HS-5 (cell line): ENCODE data around the gene FAIM2.
"Not testable (repeated sequence)": the region's sequence is repeated elsewhere in the genome, so short reads cannot be mapped to it uniquely, and the experiment has no call there.

Experiments used
- DNase-seq: peaks from one replicate; pipeline ENCODE4 v3.0.0-alpha.2; 2012; ENCODE audit warnings: low read depth

Gene FAIM2

DNA sequence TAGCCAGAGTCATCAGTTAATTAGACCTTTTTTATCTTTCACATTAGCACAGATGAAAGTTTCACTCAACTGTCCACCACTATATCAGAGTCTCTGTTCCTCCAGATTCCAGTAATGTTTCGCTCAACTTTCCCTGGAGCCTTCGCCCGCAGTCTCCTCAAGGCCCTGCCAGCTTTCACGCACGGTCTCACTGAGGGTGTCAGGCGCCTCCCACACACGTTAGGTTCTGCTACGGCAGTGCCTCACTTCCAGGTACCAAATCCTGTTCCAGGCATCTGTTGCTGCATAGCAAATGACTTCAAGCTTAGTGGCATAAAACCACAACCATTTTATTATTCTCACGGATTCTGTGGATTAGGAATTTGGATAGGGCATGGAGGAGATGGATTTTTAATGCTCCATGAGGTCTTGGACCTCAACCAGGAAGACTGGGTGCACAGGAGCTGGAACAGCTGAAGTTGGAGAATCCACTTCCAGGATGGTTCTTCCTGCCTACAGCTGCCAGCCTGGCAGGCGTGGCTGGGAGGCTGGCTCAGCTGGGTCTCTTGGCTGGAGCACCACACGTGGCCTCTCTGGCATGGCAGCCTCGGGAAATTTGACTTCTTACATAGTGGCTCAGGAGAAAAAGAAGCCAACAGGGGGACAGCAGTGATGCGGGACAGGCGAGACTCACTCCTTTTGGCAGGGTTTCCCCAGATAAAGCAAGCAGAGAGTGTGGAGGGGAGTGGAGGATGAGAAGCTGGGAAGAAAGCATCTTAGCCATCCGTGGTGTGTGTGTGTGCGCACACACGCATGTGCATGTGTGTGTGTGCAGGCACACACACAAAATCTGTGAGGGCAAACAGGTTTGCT, 39.5 kb downstream of the FAIM2 start:
- no peak for DNase-seq

DNA sequence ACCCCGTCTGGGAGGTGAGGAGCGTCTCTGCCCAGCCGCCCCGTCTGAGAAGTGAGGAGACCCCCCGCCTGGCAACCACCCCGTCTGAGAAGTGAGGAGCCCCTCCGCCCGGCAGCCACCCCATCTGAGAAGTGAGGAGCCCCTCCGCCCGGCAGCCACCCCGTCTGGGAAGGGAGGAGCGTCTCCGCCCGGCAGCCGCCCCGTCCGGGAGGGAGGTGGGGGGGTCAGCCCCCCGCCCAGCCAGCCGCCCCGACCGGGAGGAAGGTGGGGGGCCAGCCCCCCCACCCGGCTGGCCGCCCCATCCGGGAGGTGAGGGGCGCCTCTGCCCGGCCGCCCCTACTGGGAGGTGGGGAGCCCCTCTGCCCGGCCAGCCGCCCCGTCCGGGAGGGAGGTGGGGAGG, 42.8 kb downstream of the FAIM2 start:
- not testable (repeated sequence) for DNase-seq

DNA sequence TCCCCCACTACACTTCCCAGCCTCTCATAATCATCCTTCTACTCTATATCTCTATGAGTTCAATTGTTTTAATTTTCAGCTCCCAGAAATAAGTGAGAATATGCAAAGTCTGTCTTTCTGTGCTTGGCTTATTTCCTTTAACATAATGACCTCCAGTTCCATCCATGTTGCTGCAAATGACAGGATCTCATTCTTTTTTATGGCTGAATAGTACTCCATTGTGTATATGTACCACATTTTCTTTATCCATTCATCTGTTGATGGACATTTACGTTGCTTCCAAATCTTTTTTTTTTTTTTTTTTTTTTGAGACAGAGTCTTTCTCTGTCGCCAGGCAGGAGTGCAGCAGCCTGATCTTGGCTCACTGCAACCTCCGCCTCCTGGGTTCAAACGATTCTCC, 47.8 kb downstream of the FAIM2 start:
- DNase-seq = not testable (repeated sequence)

DNA sequence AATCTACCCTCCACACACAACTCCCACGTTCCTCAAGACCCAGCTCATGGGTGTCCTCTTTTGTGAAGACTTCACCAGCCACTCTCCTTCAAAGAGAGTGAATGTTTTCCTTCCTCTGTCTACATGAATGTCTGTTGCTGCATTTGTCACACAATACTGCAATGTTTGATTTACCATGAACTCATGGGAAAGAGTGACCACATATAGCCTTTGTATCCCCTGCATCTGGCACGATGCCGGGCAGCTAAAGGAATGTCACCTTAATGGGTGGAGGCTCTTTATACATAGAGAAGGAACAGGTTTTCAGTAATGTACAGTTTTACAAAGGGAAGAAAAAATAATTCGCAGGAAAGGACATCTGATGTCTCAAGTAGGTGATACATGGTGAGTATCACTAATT, 48.7 kb downstream of the FAIM2 start:
- no peak for DNase-seq

DNA sequence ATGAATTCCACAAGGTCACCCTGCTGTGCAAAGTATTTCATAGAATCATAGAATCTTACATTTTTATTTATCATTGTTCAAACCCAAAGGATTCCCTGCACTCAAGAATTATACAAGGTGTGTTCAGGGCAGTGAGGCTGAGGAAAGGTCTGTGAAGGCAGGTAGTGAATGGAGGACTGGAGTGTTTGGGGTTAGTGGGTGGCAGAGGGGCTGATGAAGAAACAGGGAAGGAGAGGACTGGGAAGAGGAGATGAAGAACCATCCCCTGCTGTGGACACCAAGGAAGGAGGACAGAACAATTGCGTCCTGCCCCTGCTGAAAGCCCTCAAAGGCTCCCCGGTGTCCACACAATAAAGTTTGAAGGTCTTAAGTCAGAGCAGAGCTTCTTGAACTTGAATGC, 50.0 kb downstream of the FAIM2 start:
- no peak for DNase-seq

DNA sequence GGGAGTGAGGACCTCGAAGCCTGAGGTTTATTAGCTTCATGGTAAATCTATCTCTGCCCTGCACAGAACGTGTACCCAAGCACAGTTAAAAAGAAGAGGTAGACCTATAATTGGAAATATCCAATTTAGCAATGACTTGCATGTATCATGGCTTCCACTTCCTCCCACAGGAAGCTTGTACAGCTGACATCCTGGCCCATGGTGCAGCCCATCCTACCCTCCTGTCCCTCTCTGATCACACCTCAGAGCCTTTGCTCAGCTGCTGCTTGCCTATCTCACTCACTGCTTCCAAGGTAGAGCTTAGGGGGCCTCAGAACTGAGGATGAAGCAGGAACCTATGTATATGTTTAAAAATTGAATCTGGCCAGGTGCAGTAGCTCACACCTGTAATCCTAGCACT, 56.5 kb downstream of the FAIM2 start:
- DNase-seq = no peak

DNA sequence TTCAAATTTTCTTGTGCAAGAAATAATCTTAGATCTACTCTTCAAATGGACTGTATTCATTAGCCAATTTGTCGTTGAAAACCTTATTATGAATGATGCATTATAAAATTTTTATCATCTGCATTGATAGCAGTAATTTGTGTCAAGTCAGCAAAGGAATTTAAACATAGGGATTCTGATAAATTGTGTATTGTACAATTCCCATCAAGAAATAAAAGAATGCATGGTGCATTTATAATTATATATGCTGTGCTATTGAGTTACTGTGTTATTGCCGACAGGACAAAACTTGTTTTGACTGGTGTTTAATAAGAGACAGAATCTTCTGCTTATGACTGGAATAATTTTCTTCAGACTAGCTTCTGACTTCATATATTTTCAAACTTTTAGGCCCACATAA, 57.7 kb downstream of the FAIM2 start:
- no peak for DNase-seq

DNA sequence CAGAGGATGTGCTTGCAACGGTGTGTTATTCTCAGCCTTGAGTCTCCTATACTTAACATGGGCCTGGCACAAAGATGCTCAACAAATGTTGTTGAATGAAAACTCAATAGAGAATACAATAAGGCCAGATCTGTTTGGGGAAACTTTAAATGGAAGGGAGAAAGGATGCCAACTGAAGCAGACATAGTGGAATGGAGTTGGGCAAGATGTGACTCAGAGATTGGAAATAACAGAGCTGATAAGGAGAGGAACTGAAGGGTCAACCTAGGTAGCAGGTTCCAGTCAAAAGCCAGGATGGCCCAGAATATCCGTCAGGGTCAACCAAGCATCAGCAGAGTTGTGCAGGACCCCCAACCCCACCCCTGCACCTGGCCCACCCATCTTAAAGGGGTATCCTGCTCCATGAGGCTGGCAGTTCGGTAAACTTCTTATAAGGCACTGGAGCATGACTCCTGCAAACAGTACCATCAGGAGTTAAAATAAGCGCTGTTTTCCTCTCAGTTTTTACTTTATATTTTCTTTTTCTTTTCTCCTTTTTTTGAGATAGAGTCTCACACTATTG, 59.7 kb downstream of the FAIM2 start:
- DNase-seq = no peak

DNA sequence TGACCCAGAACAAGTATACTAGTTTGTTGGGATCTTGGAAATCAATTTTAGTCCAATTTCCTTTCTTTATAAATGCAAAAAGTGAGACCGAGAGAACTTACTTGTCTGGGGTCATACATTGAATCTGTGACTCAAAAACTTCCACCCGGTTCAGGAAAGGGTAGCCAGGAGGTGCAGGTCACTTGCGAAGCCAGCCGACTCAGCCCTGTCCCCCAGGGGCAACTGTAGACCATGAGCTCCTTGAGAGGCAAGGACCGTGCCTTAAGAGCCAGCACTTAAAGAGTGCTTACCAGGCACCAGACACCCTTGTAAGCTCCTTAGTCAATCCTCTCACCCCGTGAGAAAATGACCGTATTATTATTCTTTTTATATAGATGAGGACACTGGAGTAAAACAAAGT, 60.3 kb downstream of the FAIM2 start:
- no peak for DNase-seq

DNA sequence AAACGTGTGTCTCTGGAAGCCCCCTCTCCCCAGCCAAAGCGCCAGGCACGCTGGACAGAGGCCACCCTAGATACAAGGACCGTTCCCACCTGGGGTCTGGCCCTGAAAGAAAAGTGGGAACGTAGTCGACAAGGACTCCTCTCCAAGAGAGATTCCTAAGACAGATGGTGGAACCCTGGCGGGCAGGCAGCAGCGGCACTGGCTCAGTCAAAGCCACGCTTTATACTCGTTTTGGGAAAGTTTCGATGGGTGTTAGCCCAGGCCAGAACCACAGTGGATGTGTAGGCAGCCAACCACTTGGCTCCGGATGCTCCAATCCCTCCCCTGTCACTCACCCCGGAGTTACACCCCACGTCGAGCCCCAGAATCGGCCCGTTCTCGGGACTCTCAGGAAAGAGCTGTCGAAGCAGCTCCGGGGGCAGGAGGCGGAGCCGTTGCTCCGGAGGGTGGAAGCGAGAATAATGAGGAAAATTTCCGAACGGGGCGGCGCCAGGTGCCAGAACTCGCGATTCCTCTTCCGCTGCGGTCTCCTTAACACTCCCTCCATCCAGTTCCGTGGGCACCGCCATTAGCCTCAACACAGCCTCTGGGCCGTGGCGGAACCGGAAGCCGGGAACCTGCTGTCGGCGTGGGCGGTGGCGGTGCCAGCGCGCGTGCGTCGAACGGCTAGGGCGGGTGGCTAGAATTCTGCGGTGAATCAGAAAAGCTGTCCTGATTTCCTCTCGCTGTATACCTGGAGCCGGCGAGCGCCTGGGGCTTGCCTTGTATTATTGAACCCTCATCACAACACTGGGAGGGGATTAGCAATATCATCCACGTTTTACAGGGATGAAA, 61.0 kb downstream of the FAIM2 start, which contains the start of gene BCDIN3D:
TSS of gene BCDIN3D (minus strand) at position 588 of the 834 bp plus-strand sequence. CDS start at position 569, 19 bp downstream.
- DNase-seq = peak; percentile 83

DNA sequence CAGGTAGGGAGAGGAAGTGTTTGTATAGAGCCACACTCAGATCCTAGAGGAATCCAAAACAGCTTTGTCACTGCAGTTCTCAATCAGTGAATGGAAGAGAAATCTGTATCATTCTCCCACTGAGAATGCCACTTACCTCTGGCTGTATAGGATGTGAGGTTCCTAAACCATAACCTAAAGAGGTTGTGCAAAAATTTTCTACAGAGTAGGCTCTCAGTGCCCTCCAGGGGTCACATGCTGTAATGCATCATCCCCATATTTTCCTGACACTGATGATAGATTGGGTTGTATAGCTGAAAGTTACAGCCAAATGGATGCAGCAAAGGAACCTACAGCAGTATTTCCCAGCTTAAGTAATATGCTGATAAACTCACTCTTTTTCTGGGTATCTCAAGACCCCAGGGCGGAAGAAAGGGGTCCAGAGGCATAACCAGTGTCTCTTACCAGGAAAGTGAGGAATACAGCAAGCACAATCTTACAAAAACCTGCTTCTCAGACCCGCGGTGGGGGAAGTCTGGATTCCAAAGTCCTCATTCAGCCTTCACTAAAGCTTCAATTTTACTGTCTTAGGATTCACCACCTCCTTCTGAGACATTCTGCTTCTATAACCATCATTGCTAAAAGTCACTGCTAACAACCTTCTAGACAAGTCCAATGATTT, 64.6 kb downstream of the FAIM2 start:
- DNase-seq = no peak

DNA sequence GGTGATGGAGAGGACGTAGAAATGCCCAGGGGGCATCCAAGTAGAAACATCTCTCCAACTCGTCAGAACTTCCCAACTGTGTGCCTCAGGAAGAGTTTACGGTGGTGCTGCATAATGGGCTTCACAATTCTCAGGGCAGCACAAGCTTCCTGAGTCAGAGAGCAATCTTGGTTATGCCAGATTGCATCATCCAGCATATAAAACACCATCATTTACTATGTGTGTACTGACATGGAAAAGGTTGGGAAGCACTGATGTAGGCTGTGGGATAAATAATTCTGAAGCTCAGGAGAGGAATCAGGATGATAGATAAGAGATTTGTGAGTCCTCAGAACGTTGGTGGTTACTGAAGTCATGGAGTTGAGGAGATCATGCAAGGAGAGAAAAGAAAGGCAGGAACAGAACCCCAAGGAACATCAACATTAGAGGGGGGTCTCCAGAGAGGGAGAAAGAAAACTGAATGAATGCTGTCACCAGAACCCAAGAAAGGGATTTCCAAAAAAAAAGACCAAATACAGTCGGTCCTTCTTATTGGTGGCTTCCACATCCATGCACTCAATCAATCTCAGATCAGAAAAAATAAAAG, 70.8 kb downstream of the FAIM2 start:
- no peak for DNase-seq

DNA sequence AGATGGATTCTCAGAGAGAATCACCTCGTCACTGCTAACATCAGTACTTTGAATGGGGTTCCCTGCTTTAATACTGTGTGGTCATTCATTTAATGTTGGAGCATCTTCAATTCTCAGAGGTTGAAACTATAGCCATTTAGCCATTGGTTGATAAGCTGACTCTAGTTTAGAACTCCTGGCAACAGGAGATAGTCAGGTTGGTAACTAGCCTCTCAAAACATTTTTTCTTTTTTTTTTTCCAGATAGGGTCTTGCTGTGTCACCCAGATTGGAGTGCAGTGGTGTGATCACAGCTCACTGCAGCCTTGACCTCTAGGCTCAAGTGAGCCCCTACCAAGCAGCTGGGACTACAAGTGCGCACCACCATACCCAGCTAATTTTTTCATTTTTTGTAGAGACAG, 72.0 kb downstream of the FAIM2 start:
- DNase-seq = no peak

DNA sequence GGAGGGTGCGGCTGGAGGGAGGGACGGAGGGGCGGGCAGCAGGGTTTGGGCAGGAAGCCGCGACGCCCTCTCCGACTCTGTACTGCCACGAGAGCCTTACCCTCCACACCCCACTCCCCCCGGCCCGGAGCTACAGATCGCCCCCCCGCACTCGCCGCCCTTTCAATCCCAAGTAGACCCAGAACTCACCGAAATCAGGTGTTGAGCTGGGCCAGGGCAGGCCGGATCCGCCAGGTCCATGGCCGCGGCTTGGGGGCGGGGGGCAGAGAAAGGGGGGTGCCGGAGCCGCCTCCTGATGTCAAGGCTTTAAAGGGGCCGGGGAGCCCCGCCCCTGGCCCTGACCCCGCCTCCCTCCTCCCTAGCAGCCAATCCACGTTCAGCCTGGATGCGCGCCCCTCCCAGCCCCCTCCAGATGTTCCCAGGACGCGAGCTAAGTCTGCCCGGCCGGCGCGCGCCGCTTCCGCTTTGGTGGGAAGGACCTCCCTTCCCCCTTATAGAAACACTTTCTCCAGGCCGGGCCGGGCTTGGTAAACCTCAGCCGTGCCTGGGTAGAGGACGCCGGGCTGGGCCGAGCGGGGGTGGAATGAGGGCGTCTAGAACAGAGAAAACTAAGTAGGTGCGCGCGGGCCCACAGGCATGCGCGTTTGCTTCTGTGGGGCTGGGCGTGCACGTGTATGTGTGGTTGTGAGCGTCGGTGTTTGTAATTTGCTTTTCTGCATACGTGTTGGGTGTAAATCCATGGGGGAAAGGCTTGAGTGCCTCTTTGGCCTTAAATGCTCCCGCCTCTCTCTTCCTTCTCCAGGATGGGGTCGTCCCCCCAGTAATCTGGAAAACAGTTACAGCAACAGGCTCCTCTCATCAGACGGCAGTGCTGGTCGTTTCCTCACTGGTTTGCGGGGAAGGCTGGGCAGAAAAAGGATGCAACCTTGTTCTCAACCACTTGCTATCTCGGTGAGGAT, 75.3 kb downstream of the FAIM2 start, which contains the start of gene NCKAP5L:
TSS of gene NCKAP5L (minus strand) at position 281 of the 959 bp plus-strand sequence. CDS start 24,369 bp downstream, outside the sequence.
- DNase-seq = peak; percentile 82

DNA sequence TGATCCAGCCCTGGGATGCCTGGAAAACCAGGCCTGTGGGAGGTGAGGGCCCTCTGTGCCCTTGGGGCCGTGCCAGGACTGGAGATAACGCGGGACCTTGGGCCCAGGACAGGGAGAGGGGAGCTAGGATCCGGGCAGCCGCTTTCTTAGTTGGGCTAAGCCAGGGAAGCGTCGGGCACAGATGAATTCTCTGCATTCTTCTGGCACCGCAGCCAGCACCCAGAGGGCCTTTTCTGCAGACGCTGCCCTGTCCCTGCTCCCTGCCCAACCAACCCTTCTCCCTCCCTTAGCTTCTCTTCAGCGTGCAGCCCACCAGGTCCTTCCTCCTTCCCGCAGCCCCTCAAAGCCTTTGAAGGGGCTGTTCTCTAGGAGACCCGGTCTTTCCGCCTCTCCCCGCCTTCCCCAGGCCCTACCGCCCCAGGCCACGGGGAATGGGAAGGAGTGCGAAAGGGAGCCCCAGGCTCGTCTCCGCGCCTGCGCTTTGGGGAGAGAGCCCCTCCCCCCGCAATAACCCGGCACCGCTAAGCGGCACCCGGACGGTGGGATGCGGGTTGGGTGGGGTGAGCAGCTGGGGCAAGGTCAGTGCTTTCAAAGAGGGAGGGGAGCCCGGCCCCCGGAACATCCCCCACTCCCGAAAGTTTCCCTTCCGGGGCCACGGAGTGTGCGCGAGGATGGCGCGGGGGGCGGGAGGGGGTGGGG, 76.2 kb downstream of the FAIM2 start:
- DNase-seq = no peak

DNA sequence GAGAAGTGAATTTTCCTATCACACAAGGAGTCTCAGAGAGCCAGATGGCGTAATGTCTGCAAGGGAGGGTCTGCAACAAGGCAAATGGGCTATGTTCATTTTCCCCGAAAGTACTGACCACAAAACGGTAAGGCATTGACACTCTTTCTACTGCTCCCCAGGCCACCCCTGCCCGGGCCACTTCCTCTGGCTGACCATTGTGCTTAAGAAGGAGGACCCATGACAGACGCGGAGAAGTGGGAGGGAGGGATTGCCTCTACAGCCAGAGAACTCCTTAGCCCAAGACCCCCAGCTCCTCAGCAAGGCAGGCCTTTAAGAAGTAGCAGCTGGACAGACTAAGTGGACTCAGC, 76.7 kb downstream of the FAIM2 start:
- DNase-seq = no peak

DNA sequence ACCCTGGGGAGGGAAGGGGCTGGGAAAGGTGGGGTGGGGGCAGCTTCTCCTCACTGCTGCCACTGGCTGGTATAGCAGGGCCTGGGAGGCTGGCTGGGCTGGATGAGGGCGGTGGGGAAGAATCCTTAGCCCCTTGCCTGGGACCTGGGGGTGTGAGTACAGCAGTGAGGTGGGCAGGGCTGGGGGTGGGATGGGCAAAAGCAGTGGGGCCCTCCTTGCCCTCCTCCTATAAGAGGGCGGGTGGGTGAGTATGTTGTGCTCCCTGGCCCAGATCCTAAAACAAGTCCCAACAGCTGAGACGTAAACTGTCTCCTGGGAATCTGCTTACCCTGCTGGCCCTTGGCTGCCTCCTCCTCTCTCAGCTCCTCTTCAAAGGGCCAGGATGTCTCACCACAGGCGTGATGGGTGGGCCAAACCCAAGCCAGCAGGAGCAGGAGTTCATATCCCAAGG, 77.7 kb downstream of the FAIM2 start:
- DNase-seq = no peak

DNA sequence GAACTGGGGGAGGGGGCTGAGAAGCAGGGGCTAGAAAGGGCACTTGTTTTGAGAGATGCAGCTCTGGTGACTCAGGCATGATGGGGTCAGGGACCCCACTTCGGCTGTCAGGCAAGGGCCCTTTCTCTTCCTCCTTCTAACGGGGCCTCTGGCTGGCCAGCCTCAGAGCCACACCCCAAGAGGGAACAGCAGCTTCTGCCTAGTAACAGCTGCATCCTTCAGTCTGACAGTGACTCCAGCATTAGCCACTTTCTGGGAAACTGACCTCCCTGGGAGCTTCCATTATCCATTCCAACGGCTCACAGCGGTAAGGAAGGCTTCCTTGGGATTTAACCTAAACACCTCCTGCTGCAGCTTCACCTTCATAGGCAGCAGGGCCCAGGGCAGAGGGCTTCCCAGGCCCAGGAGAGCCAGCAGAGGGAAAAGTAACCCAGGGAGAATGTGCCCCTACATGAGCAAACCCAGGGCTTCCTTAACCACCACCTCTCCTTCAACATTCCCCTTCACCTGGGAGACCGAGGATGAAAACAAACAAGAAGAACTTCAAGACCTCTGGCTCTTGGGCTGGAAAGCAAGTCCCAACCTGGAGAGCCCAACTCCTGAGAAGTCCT, 78.2 kb downstream of the FAIM2 start:
- no peak for DNase-seq

DNA sequence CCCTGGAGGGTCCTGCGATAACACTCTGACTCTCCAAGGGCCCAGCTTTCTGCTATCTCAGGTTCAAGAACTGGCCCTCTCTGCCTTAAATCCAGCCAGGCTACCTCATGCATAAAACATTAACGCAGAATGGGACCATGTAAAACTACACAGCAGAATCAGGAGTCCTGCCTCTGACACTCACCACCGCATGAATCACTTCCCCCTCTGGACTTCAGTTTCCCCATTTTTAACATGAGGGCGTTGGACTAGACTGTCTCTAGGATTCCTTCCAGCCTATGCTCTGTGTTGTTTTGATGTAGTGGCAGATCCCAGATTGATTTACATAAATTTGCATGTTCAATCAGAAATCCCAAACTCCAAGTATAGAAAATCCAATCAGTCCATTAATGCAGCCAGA, 78.8 kb downstream of the FAIM2 start:
- no peak for DNase-seq

DNA sequence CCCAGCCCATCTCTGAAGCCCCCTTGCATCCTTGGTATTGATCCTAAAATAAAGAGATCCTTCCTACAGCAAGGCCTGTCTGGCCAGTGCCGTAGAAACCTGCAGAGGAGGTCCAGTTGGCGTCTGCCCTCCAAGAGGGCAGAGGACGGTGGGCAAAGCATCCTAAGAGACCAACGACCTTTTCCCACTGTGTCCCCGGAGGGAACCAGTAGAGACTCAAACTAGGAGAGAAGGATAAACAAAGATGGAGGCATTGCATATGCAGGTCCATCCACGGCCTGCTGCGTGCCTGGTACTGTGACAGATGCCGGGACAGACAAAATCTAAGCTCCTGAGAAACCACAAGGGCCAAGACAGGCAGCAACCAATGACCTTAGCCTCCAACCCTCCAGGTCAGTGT, 79.3 kb downstream of the FAIM2 start:
- no peak for DNase-seq
